Testis (tissue), 3 donors: Measurements from ENCODE around the gene KIAA0513. TPM values are rescaled to one million over a fixed set of nuclear protein-coding genes. Genes with fewer than 3 reads are reported as not detected.

Experiments used
- DNase-seq: peaks from one replicate; pipeline ENCODE4 v3.0.0-alpha.2; 2019
- H3K27ac ChIP-seq, 2 donors: fragments of 200-600 bp; sonication (generic); one replicate each; pipeline ENCODE4 v1.5.1; 2019
- H3K27me3 ChIP-seq: fragments of 200-600 bp; sonication (generic); one replicate; pipeline ENCODE4 v1.5.1; 2019
- H3K36me3 ChIP-seq: fragments of 200-600 bp; sonication (generic); one replicate; pipeline ENCODE4 v1.5.1; 2017; ENCODE audit warnings: low read depth; ENCODE audit errors: missing control alignments
- H3K4me1 ChIP-seq: fragments of 200-600 bp; sonication (generic); one replicate; pipeline ENCODE4 v1.5.1; 2019
- H3K4me3 ChIP-seq, 2 donors: fragments of 200-600 bp; sonication (generic); one replicate each; pipeline ENCODE4 v1.5.1; 2017 to 2019
- H3K9me3 ChIP-seq: fragments of 200-600 bp; sonication (generic); one replicate; pipeline ENCODE4 v1.5.1; 2017
- CTCF ChIP-seq, 3 experiments: fragments of 450-650 bp in 2 of 3; fragments of 200-600 bp in 1 of 3; sonication (generic) in 1 of 3; IDR thresholded peaks; one replicate each; pipeline ENCODE4 v1.5.1; 2016 to 2019; ENCODE audit warnings: antibody characterized with exemption in 3 of 3, mild to moderate bottlenecking in 2 of 3, moderate library complexity in 1 of 3
- POLR2A ChIP-seq: fragments of 450-650 bp; IDR thresholded peaks from one replicate; pipeline ENCODE4 v1.6.1; 2017; ENCODE audit warnings: antibody characterized with exemption, mild to moderate bottlenecking, moderate library complexity
- WGBS, 2 donors: methylation state at CpG; one replicate each; pipeline ENCODE4 v1.1.5; 2018; 5-methylcytosine and 5-hydroxymethylcytosine counted together
- intact Hi-C: fragments of 100-400 bp; cut with DNase I; formaldehyde crosslinking; loops from one replicate; pipeline ENCODE4 v1.15.1; 2023; ENCODE audit warnings: low total_unique reads
- polyA plus RNA-seq: library from polyadenylated mRNA; stranded (reverse); fragments of 350-450 nt; fragmentation: Illumina TruSeq; extraction: RNeasy Lipid Tissue Mini Kit (QIAGEN cat#74804); gene quantifications from one replicate; pipeline ENCODE4 v1.2.3, GENCODE V29; 2014; ENCODE audit warnings: low read depth, low replicate concordance; ENCODE audit not compliant: insufficient read depth
- total RNA-seq, 2 donors: library from RNA; depleted of rRNA; stranded (reverse); fragments of >200 nt; gene quantifications; one replicate each; pipeline ENCODE4 v1.2.3, GENCODE V29; 2016

The KIAA0513 gene
- total and polyA plus RNA-seq, 3 donors from 2014 or later: 9.8 to 18.7 (median 18.4) TPM

- Histone ChIP-seq H3K36me3 (no peaks in the 10 kb centered on the region), H3K27ac (peak overlapping the region in 1 of 2 donors; percentile 62), H3K27me3 (no peaks in the 10 kb centered on the region), H3K9me3 (no peaks in the 10 kb centered on the region), H3K4me1 (peaks cover 26% of the 10 kb centered on the region), H3K4me3 (no peak overlapping the region)
- intact Hi-C loops: loop anchor here (10.0 kb wide), 1 partner anchor 80 kb away; no protein-coding TSS in a partner anchor
- no peak for TF ChIP-seq POLR2A
- no peak for DNase-seq
- 90 to 91% methylated on average over 11 of the region's 11 CpGs for WGBS, 2 donors
Observed at GRCh38 chr16:85124636-85125346, 97.2 kb downstream of the KIAA0513 start.

GRCh38 chr16:85125570-85126393 lies 98.2 kb downstream of the KIAA0513 start:
- Histone ChIP-seq H3K27ac (no peak overlapping the region), H3K36me3 (no peaks in the 10 kb centered on the region), H3K4me3 (no peak overlapping the region), H3K27me3 (no peaks in the 10 kb centered on the region), H3K9me3 (no peaks in the 10 kb centered on the region), H3K4me1 (peaks cover 36% of the 10 kb centered on the region)
- DNase-seq: no peak
- TF ChIP-seq CTCF (IDR thresholded peaks at IDR 0.05) (no peak), POLR2A (no peak)
- intact Hi-C loops: loop anchor here (10.0 kb wide), 1 partner anchor 79 kb away; no protein-coding TSS in a partner anchor
- 67 to 77% methylated on average over 15 to 16 of the region's 16 CpGs for WGBS, 2 donors

GRCh38 chr16:85126394-85126704 lies 98.8 kb downstream of the KIAA0513 start:
- Histone ChIP-seq H3K36me3 (no peaks in the 10 kb centered on the region), H3K27me3 (no peaks in the 10 kb centered on the region), H3K4me3 (no peak overlapping the region), H3K27ac (peak overlapping the region in 1 of 2 donors; percentile 48), H3K9me3 (no peaks in the 10 kb centered on the region), H3K4me1 (peaks cover 37% of the 10 kb centered on the region)
- DNase-seq: no peak
- WGBS, 2 donors: 54 to 63% methylated on average over 12 of the region's 12 CpGs
- no peak for TF ChIP-seq CTCF (IDR thresholded peaks at IDR 0.05)
- TF ChIP-seq POLR2A: no peak
- intact Hi-C loops: loop anchor here (10.0 kb wide), 1 partner anchor 78 kb away; no protein-coding TSS in a partner anchor

- H3K27ac ChIP-seq: peak overlapping the region in 1 of 2 donors; percentile 48
- peaks cover 37% of the 10 kb centered on the region for H3K4me1 ChIP-seq
- 25 to 44% methylated on average over 19 of the region's 20 CpGs for WGBS, 2 donors
- H3K27me3 ChIP-seq: no peaks in the 10 kb centered on the region
- no peak for DNase-seq
- no peak for TF ChIP-seq CTCF (IDR thresholded peaks at IDR 0.05)
- TF ChIP-seq POLR2A: no peak
- no peak overlapping the region for H3K4me3 ChIP-seq
- no peaks in the 10 kb centered on the region for H3K9me3 ChIP-seq
- intact Hi-C loops: loop anchor here (10.0 kb wide), 1 partner anchor 78 kb away; no protein-coding TSS in a partner anchor
- H3K36me3 ChIP-seq: no peaks in the 10 kb centered on the region
Observed at GRCh38 chr16:85126705-85127378, 99.2 kb downstream of the KIAA0513 start.

- Histone ChIP-seq H3K27me3 (no peaks in the 10 kb centered on the region), H3K9me3 (no peaks in the 10 kb centered on the region), H3K27ac (no peak overlapping the region), H3K4me3 (no peak overlapping the region), H3K4me1 (peaks cover 37% of the 10 kb centered on the region), H3K36me3 (no peaks in the 10 kb centered on the region)
- WGBS, 2 donors: 72 to 79% methylated on average over 3 of the region's 3 CpGs
- DNase-seq: no peak
- TF ChIP-seq POLR2A (no peak), CTCF (IDR thresholded peaks at IDR 0.05) (no peak)
- intact Hi-C loops: loop anchor here (10.0 kb wide), 1 partner anchor 77 kb away; no protein-coding TSS in a partner anchor
Observed at GRCh38 chr16:85127379-85127723, 99.8 kb downstream of the KIAA0513 start.
